H1 (cell line): ENCODE data around the gene CHD9. TPM values are rescaled to one million over a fixed set of nuclear protein-coding genes. Genes with fewer than 3 reads are reported as not detected.

Experiments
- BACH1 ChIP-seq: IDR thresholded peaks from 2 replicates; pipeline ENCODE4 v1.6.1; 2012; ENCODE audit warnings: low read length, improper control_type of control experiment
- BRCA1 ChIP-seq: IDR thresholded peaks from 2 replicates; pipeline ENCODE4 v1.6.1; 2012; ENCODE audit warnings: low read depth, low read length, improper control_type of control experiment
- CHD2 ChIP-seq: IDR thresholded peaks from 2 replicates; pipeline ENCODE4 v1.6.1; 2012; ENCODE audit warnings: low read length, improper control_type of control experiment
- CREB1 ChIP-seq: IDR thresholded peaks from 2 replicates; pipeline ENCODE4 v1.6.1; 2012; ENCODE audit warnings: inconsistent platforms
- CTBP2 ChIP-seq: IDR thresholded peaks from 2 replicates; pipeline ENCODE4 v1.7.0; 2011; ENCODE audit warnings: borderline replicate concordance, mild to moderate bottlenecking, moderate library complexity, mixed read lengths, low read length; ENCODE audit not compliant: insufficient read depth, insufficient read length
- FOSL1 ChIP-seq: IDR thresholded peaks from 2 replicates; pipeline ENCODE4 v1.6.1; 2011; ENCODE audit warnings: mild to moderate bottlenecking, low read depth, low read length, moderate library complexity; ENCODE audit not compliant: insufficient read depth
- GABPA ChIP-seq: IDR thresholded peaks from 2 replicates; pipeline ENCODE4 v1.6.1; 2011; ENCODE audit warnings: mild to moderate bottlenecking, low read length, moderate library complexity, borderline replicate concordance; ENCODE audit not compliant: insufficient read depth
- JUN ChIP-seq: IDR thresholded peaks from 2 replicates; pipeline ENCODE4 v1.6.1; 2011; ENCODE audit warnings: low read depth, mild to moderate bottlenecking, improper control_type of control experiment, low read length
- KDM1A ChIP-seq: fragments of 200-600, 300-600 bp; sonication (generic); IDR thresholded peaks from 2 replicates; pipeline ENCODE4 v1.7.1; 2016; ENCODE audit warnings: mild to moderate bottlenecking, low read length, borderline replicate concordance
- POLR2A ChIP-seq, 2 experiments: IDR thresholded peaks; 1 replicate in 1 of 2; 2 replicates in 1 of 2; pipeline ENCODE4 v1.6.1; 2011; ENCODE audit warnings: low read depth in 2 of 2, low read length in 2 of 2, mild to moderate bottlenecking in 2 of 2; ENCODE audit errors: control extremely low read depth in 1 of 2
- RAD21 ChIP-seq, 2 experiments: IDR thresholded peaks in 1 of 2; conservative IDR thresholded peaks in 1 of 2; 2 replicates each; pipeline ENCODE4 v1.6.1; 2011; ENCODE audit warnings: low read depth in 2 of 2, low read length in 2 of 2, improper control_type of control experiment in 1 of 2, inconsistent platforms in 1 of 2, mild to moderate bottlenecking in 1 of 2, moderate library complexity in 1 of 2
- RFX5 ChIP-seq: IDR thresholded peaks from 2 replicates; pipeline ENCODE4 v1.6.1; 2011; ENCODE audit warnings: low read depth, low read length, improper control_type of control experiment, borderline replicate concordance
- SIRT6 ChIP-seq: IDR thresholded peaks from one replicate; pipeline ENCODE4 v1.7.1; 2012; ENCODE audit warnings: low read length, inconsistent platforms
- TAF7 ChIP-seq: optimal IDR thresholded peaks from 2 replicates; pipeline ENCODE3; 2011; ENCODE audit warnings: low read depth, mild to moderate bottlenecking, inconsistent platforms, low read length, moderate library complexity, borderline replicate concordance
- TCF12 ChIP-seq: IDR thresholded peaks from 2 replicates; pipeline ENCODE4 v1.6.1; 2011; ENCODE audit warnings: low read depth, mild to moderate bottlenecking, low read length
- TEAD4 ChIP-seq: IDR thresholded peaks from 2 replicates; pipeline ENCODE4 v1.6.1; 2012; ENCODE audit warnings: low read depth, low read length, inconsistent platforms, mixed read lengths
- ZNF274 ChIP-seq: IDR thresholded peaks from 2 replicates; pipeline ENCODE4 v1.7.0; 2012; ENCODE audit warnings: low read length, borderline replicate concordance; ENCODE audit errors: extremely low read depth
- polyA plus RNA-seq, 7 experiments: library from polyadenylated mRNA; depleted of rRNA in 3 of 7; stranded (reverse) in 5 of 7; unstranded in 2 of 7; fragments of >200 nt in 5 of 7; fragments of 200-250 nt in 2 of 7; gene quantifications; 1 replicate in 5 of 7; 2 replicates in 1 of 7; 4 replicates in 1 of 7; pipeline versions ENCODE4 v1.2.1 to v1.2.3, GENCODE V29; 2011 to 2013; ENCODE audit warnings: missing spikeins in 2 of 7, mixed read lengths in 2 of 7
- total RNA-seq: library from RNA; stranded (reverse); fragmentation: NEBNext Ultra II Directional; extraction: Animal tissue kit (Norgen Biotek cat#: 25700); gene quantifications from 2 replicates; pipeline ENCODE4 v1.2.1, GENCODE V29; 2021
- TF ChIP-seq, protein P1 (sequence below): IDR thresholded peaks from 2 replicates; pipeline ENCODE4 v1.6.1; 2012; ENCODE audit warnings: low read length, inconsistent platforms

The CHD9 gene
- total and polyA plus RNA-seq, 2 of the 8 experiments (the other 6 are each of a cell fraction or from before 2014, with no cell fraction given), result 9.9 to 32.4 TPM

DNA sequence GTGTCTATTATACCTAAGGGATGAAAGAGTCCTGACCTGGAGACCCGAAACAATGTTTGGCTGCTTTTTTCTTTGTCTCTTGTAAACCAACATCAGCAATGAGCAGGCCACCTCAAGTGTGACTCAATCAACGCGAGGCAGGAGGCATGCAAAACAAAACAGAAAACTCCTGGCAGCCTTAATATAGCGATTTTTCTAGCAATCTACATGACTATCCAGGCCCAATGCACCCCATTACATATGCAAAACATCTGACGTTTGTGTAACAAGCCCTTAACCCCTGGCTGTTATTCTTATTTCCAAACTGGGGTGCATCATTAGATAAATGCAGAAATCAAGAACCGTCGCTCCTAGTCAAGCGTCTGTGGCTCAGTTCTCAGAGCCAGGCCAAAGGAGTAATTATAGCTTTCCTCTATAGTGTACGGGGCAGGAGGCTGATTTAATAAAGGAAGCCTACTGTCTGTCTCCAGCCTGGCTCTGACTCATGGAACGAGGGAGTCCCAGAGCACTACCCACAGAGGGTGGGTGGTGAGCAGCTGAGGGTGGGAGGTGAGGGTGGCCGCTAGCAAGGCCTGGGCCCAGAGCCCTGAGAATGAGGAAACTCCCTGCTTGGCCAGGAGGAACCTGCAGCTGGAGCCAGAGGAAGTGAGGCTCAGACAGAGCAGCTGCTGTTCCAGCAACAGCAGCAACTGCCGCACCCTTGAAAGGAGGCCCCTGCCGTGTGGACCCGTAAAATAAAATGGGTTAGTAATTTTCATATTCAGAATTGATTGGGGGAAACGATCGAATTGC, 43.9 kb downstream of the CHD9 start (continued):
- TF ChIP-seq ZNF274 (no peak), GABPA (no peak), RFX5 (no peak), CTBP2 (no peak), POLR2A (IDR thresholded peaks at IDR 0.05; ENCODE audit: control extremely low read depth in 1 of 2, low read depth in 2 of 2, low read length in 2 of 2) (0 out of 3 replicates have a peak, but pooled peaks of 1 of the 2 experiments have one; percentile 1), RAD21 (IDR thresholded peaks at IDR 0.05 in 1 of 2, conservative IDR thresholded peaks at IDR 0.05 in 1 of 2; ENCODE audit: low read depth in 2 of 2, low read length in 2 of 2) (no peak), CREB1 (peak; percentile 25; the same call in 1 of the 2 replicates), CHD2 (no peak), TCF12 (no peak), SIRT6 (no peak), BACH1 (no peak), FOSL1 (no peak), JUN (no peak), TEAD4 (no peak), KDM1A (no peak), TAF7 (peak; percentile 35), BRCA1 (no peak)
- TF ChIP-seq, protein P1, sequence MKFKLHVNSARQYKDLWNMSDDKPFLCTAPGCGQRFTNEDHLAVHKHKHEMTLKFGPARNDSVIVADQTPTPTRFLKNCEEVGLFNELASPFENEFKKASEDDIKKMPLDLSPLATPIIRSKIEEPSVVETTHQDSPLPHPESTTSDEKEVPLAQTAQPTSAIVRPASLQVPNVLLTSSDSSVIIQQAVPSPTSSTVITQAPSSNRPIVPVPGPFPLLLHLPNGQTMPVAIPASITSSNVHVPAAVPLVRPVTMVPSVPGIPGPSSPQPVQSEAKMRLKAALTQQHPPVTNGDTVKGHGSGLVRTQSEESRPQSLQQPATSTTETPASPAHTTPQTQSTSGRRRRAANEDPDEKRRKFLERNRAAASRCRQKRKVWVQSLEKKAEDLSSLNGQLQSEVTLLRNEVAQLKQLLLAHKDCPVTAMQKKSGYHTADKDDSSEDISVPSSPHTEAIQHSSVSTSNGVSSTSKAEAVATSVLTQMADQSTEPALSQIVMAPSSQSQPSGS, result no peak
- TF ChIP-seq, all 59 proteins: peak for 6
